Measurements from ENCODE around the gene LAMB4. TPM values are rescaled to one million over a fixed set of nuclear protein-coding genes. Genes with fewer than 3 reads are reported as not detected.

LAMB4 gene
- total and polyA plus RNA-seq, 2 experiments from 2014 or later: not detected

- TF ChIP-seq CTCF (conservative IDR thresholded peaks at IDR 0.05; ENCODE audit: low read depth in 2 of 2) (no peak), STAT1 (IDR thresholded peaks at IDR 0.05; ENCODE audit: unreplicated experiment) (no peak), EZH2phosphoT487 (IDR thresholded peaks at IDR 0.05; ENCODE audit: unreplicated experiment) (no peak), JUNB (IDR thresholded peaks at IDR 0.05; ENCODE audit: unreplicated experiment) (no peak), POLR2AphosphoS5 (IDR thresholded peaks at IDR 0.05; ENCODE audit: low read depth) (no peak)
Observed at GRCh38 chr7:107989618-107990373, 140.4 kb downstream of the LAMB4 start (continued).

GRCh38 chr7:107982918-107983389 lies 147.2 kb downstream of the LAMB4 start:
- Histone ChIP-seq H3K9me2 (ENCODE audit: insufficient read depth) (no peaks in the 10 kb centered on the region), H3K4me3 (no peak overlapping the region), H3F3A (replicated peaks; ENCODE audit: low read depth) (no peaks in the 10 kb centered on the region), H2AFZ (no peak overlapping the region), H3K27me3 (ENCODE audit: insufficient read depth) (no peaks in the 10 kb centered on the region), H4K20me1 (replicated peaks; ENCODE audit: insufficient read depth) (no peaks in the 10 kb centered on the region), H3K27ac (ENCODE audit: low read depth) (no peak overlapping the region), H3K4me2 (no peak overlapping the region), H3K4me1 (ENCODE audit: insufficient read depth) (peaks cover 3% of the 10 kb centered on the region; the same call in 1 of the 2 replicates), H3K79me2 (replicated peaks; ENCODE audit: insufficient read depth) (no peaks in the 10 kb centered on the region), H3K36me3 (ENCODE audit: insufficient read depth) (no peaks in the 10 kb centered on the region; the same call in none of the 2 replicates)
- Mint-ChIP-seq H3K36me3 (ENCODE audit: low read depth) (peaks cover 9% of the 10 kb centered on the region), H3K27me3 (ENCODE audit: insufficient read depth, low read depth, poor library complexity) (no peaks in the 10 kb centered on the region), H3K9me3 (no peaks in the 10 kb centered on the region), H3K4me1 (peaks cover 3% of the 10 kb centered on the region; the same call in 2 of the 3 replicates), H3K4me3 (no peak overlapping the region), H3K27ac (no peak overlapping the region)
- no peak; a peak in 1 of 4 replicates for TF ChIP-seq CTCF (conservative IDR thresholded peaks at IDR 0.05; ENCODE audit: low read depth in 2 of 2)
- no peak for TF ChIP-seq ZNF331 (CRISPR knock-in tag; IDR thresholded peaks at IDR 0.05; ENCODE audit: low read depth)
- no peak for TF ChIP-seq NANOG (IDR thresholded peaks at IDR 0.05; ENCODE audit: borderline replicate concordance)
- DNase-seq (ENCODE audit: low spot score) (no peak), ATAC-seq (no peak)

Measured in GM23338 (cell line).